ENCODE results near the gene CCDC91. TPM values are rescaled to one million over a fixed set of nuclear protein-coding genes. Genes with fewer than 3 reads are reported as not detected.

CCDC91 gene
- total and polyA plus RNA-seq, 9 of the 15 experiments (the other 6 are each of a cell fraction or from before 2014, with no cell fraction given) = 10.1 to 31.1 (median 26.3) TPM

DNA sequence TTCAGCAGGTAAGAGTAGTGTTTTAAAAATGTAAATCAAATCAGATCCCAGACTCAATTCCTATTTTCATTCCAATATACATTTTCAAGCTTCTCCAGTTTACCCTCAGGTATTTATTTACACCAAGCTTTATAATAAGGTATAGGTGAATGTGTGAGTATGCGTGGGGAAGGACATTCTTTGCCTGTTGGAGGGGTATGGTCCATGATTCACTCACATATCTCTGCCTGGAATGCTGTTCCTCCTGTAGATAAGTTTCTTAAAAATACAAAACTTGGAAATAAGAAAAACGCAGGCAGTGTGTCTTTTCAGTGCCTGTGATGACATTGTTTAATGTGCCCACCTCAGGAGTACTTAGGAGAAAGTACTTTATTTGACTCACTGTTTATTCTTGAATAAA lies 118.6 kb downstream of the CCDC91 start:
- Histone ChIP-seq H3K9ac (ENCODE audit: insufficient read depth in 1 of 2, low read depth in 2 of 2, low read length in 2 of 2) (no peak overlapping the region), H3K27me3 (ENCODE audit: control insufficient read depth in 2 of 2, insufficient read depth in 2 of 2, low read length in 2 of 2) (no peaks in the 10 kb centered on the region), H3K9me3 (replicated peaks; ENCODE audit: control insufficient read depth, insufficient read depth, low read depth, low read length) (no peaks in the 10 kb centered on the region), H3K27ac (ENCODE audit: extremely low read depth, low read depth, low read length) (no peak overlapping the region), H3K79me2 (ENCODE audit: control insufficient read depth, insufficient read depth, low read length) (no peaks in the 10 kb centered on the region), H3K9me1 (ENCODE audit: control insufficient read depth, insufficient read depth, low read length) (no peaks in the 10 kb centered on the region), H4K20me1 (replicated peaks; ENCODE audit: control insufficient read depth, insufficient read depth, low read length) (no peaks in the 10 kb centered on the region), H3K4me2 (ENCODE audit: insufficient read depth, low read length) (no peak overlapping the region), H3K4me3 (no peak overlapping the region), H2AFZ (ENCODE audit: low read depth, low read length) (no peak overlapping the region), H3K36me3 (ENCODE audit: control insufficient read depth, insufficient read depth, low read length) (0 out of 3 replicates have a peak, but pooled peaks cover 5% of the 10 kb centered on the region), H3K4me1 (replicated peaks in 1 of 2; ENCODE audit: control insufficient read depth in 2 of 2, insufficient read depth in 2 of 2, low read length in 2 of 2) (peaks cover 0 to 2% of the 10 kb centered on the region in 2 experiments; a peak in 1 of 5 replicates)
- no TSS peak for BruUV-seq (replicated peaks)
- in situ Hi-C loops (cut with MboI) (no loop called here), intact Hi-C loops (cut with micrococcal nuclease) (no loop called here)
- FAIRE-seq (no peak), DNase-seq (ENCODE audit: extremely low read depth in 1 of 4, low spot score in 3 of 4) (no peak), ATAC-seq (no peak)
- ChIA-PET CTCF (ENCODE audit: low intra/inter-chr PET ratio) (no interaction called here), POLR2A (interaction anchor here (0.6 kb wide), 1 partner anchor 20 kb away, joined by 3 read pairs; no protein-coding TSS in a partner anchor)
- 51% methylated on average over 2 of the region's 2 CpGs for WGBS (ENCODE audit: insufficient coverage, low coverage, missing lambda C conversion rate)
- TF ChIP-seq BCL6 (CRISPR knock-in tag; IDR thresholded peaks at IDR 0.05) = no peak
- TF ChIP-seq, protein P1, sequence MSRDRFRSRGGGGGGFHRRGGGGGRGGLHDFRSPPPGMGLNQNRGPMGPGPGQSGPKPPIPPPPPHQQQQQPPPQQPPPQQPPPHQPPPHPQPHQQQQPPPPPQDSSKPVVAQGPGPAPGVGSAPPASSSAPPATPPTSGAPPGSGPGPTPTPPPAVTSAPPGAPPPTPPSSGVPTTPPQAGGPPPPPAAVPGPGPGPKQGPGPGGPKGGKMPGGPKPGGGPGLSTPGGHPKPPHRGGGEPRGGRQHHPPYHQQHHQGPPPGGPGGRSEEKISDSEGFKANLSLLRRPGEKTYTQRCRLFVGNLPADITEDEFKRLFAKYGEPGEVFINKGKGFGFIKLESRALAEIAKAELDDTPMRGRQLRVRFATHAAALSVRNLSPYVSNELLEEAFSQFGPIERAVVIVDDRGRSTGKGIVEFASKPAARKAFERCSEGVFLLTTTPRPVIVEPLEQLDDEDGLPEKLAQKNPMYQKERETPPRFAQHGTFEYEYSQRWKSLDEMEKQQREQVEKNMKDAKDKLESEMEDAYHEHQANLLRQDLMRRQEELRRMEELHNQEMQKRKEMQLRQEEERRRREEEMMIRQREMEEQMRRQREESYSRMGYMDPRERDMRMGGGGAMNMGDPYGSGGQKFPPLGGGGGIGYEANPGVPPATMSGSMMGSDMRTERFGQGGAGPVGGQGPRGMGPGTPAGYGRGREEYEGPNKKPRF (IDR thresholded peaks at IDR 0.05; ENCODE audit: low read depth, low read length) = no peak

DNA sequence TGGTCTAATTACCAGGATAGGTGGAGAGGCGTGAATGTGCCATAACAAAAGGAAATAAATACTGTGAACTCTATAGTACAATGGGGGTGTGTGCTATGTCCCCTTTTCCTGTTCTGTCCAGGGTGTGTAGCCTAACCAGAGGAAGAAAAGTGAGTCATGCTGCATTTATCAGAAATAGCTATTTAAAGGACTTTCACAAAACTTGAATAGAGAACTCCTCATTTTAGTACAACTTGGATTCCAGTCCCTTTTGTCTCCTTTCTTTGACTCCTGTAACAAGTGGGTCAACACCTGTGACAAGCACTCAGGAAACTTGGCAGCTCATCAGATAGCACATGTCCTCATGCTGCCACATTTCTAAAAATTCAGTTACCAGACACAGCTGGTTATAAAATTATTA lies 123.4 kb downstream of the CCDC91 start:
- H3K4me3 ChIP-seq = no peak overlapping the region
- ATAC-seq (peak; percentile 35; the same call in 1 of the 3 replicates), FAIRE-seq (peak; percentile 75), DNase-seq (ENCODE audit: extremely low read depth in 1 of 4, low spot score in 3 of 4) (peak in 2 of 4 experiments; percentile 11 to 21)
- in situ Hi-C loops (cut with MboI) = no loop called here
- no peaks in the 10 kb centered on the region for H4K20me1 ChIP-seq (replicated peaks; ENCODE audit: control insufficient read depth, insufficient read depth, low read length)
- H3K79me2 ChIP-seq (ENCODE audit: control insufficient read depth, insufficient read depth, low read length) = no peaks in the 10 kb centered on the region
- CTCF ChIA-PET (ENCODE audit: low intra/inter-chr PET ratio) = no interaction called here
- POLR2A ChIA-PET = no interaction called here
- 93% methylated on average over 1 of the region's 1 CpG for whole genome bisulfite sequencing (ENCODE audit: insufficient coverage, low coverage, missing lambda C conversion rate)
- H3K9me3 ChIP-seq (replicated peaks; ENCODE audit: control insufficient read depth, insufficient read depth, low read depth, low read length) = no peaks in the 10 kb centered on the region
- intact Hi-C loops (cut with micrococcal nuclease) = no loop called here
- H3K27ac ChIP-seq (ENCODE audit: extremely low read depth, low read depth, low read length) = peak overlapping the region; percentile 14; the same call in 1 of the 3 replicates
- H3K36me3 ChIP-seq (ENCODE audit: control insufficient read depth, insufficient read depth, low read length) = peaks cover 10% of the 10 kb centered on the region; the same call in 1 of the 3 replicates
- H3K9me1 ChIP-seq (ENCODE audit: control insufficient read depth, insufficient read depth, low read length) = no peaks in the 10 kb centered on the region
- H2AFZ ChIP-seq (ENCODE audit: low read depth, low read length) = no peak overlapping the region
- no peak overlapping the region for H3K4me2 ChIP-seq (ENCODE audit: insufficient read depth, low read length)
- no peak for TF ChIP-seq ATF7 (IDR thresholded peaks at IDR 0.05)
- 0 out of 2 replicates have a peak, but pooled peaks have one; percentile 26 for TF ChIP-seq FOSL1 (tag; conservative IDR thresholded peaks at IDR 0.05)
- TF ChIP-seq, protein P2, sequence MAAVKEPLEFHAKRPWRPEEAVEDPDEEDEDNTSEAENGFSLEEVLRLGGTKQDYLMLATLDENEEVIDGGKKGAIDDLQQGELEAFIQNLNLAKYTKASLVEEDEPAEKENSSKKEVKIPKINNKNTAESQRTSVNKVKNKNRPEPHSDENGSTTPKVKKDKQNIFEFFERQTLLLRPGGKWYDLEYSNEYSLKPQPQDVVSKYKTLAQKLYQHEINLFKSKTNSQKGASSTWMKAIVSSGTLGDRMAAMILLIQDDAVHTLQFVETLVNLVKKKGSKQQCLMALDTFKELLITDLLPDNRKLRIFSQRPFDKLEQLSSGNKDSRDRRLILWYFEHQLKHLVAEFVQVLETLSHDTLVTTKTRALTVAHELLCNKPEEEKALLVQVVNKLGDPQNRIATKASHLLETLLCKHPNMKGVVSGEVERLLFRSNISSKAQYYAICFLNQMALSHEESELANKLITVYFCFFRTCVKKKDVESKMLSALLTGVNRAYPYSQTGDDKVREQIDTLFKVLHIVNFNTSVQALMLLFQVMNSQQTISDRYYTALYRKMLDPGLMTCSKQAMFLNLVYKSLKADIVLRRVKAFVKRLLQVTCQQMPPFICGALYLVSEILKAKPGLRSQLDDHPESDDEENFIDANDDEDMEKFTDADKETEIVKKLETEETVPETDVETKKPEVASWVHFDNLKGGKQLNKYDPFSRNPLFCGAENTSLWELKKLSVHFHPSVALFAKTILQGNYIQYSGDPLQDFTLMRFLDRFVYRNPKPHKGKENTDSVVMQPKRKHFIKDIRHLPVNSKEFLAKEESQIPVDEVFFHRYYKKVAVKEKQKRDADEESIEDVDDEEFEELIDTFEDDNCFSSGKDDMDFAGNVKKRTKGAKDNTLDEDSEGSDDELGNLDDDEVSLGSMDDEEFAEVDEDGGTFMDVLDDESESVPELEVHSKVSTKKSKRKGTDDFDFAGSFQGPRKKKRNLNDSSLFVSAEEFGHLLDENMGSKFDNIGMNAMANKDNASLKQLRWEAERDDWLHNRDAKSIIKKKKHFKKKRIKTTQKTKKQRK (IDR thresholded peaks at IDR 0.05; ENCODE audit: borderline replicate concordance, low read depth, low read length) = no peak
- BruUV-seq (replicated peaks) = no TSS peak
- H3K9ac ChIP-seq (ENCODE audit: insufficient read depth in 1 of 2, low read depth in 2 of 2, low read length in 2 of 2) = no peak overlapping the region
- peaks cover 0 to 2% of the 10 kb centered on the region in 2 experiments; a peak in 1 of 5 replicates for H3K4me1 ChIP-seq (replicated peaks in 1 of 2; ENCODE audit: control insufficient read depth in 2 of 2, insufficient read depth in 2 of 2, low read length in 2 of 2)
- H3K27me3 ChIP-seq (ENCODE audit: control insufficient read depth in 2 of 2, insufficient read depth in 2 of 2, low read length in 2 of 2) = no peaks in the 10 kb centered on the region
